ENCODE data around the gene OSGIN1. TPM values are rescaled to one million over a fixed set of nuclear protein-coding genes. Genes with fewer than 3 reads are reported as not detected.

OSGIN1 gene
- polyA plus RNA-seq, 1 experiment = 6.2 TPM

GRCh38 chr16:83989300-83989699, 36.3 kb downstream of the OSGIN1 start:
- CTCF ChIA-PET = interaction anchor here (1.8 kb wide), 1 partner anchor 76 kb away, joined by 6 read pairs; no protein-coding TSS in a partner anchor

GRCh38 chr16:83990492-83990891, 37.5 kb downstream of the OSGIN1 start:
- Histone ChIP-seq H3K27me3 (ENCODE audit: control insufficient read depth, insufficient read depth, low read length) (peaks cover 16% of the 10 kb centered on the region), H3K9me3 (ENCODE audit: control insufficient read depth, insufficient read depth, low read length) (no peaks in the 10 kb centered on the region), H3K27ac (ENCODE audit: low read depth, low read length) (no peak overlapping the region), H3K4me3 (ENCODE audit: low read depth, low read length) (no peak overlapping the region)
- TF ChIP-seq CTCF (IDR thresholded peaks at IDR 0.05; ENCODE audit: low read depth, low read length) = no peak
- ChIA-PET POLR2A (no interaction called here), CTCF (interaction anchor here (0.8 kb wide), 2 partner anchors 73 to 75 kb away, joined by 4 read pairs; no protein-coding TSS in a partner anchor)
- no peak for DNase-seq (ENCODE audit: low read depth, low spot score)

More at GRCh38 chr16:83989300-83989699, 36.3 kb downstream of the OSGIN1 start:
- Histone ChIP-seq H3K27ac (ENCODE audit: low read depth, low read length) (no peak overlapping the region), H3K27me3 (ENCODE audit: control insufficient read depth, insufficient read depth, low read length) (peaks cover 18% of the 10 kb centered on the region), H3K9me3 (ENCODE audit: control insufficient read depth, insufficient read depth, low read length) (no peaks in the 10 kb centered on the region), H3K4me3 (ENCODE audit: low read depth, low read length) (no peak overlapping the region)
- TF ChIP-seq CTCF (IDR thresholded peaks at IDR 0.05; ENCODE audit: low read depth, low read length) = no peak
- no peak for DNase-seq (ENCODE audit: low read depth, low spot score)
- POLR2A ChIA-PET = no interaction called here

GRCh38 chr16:83992624-83993023, 39.6 kb downstream of the OSGIN1 start:
- Histone ChIP-seq H3K27ac (ENCODE audit: low read depth, low read length) (no peak overlapping the region), H3K4me3 (ENCODE audit: low read depth, low read length) (no peak overlapping the region), H3K27me3 (ENCODE audit: control insufficient read depth, insufficient read depth, low read length) (peaks cover 5% of the 10 kb centered on the region), H3K9me3 (ENCODE audit: control insufficient read depth, insufficient read depth, low read length) (no peaks in the 10 kb centered on the region; the same call in 1 of the 2 replicates)
- peak; percentile 11 for DNase-seq (ENCODE audit: low read depth, low spot score)
- ChIA-PET CTCF (interaction anchor here (1.1 to 3.6 kb wide), 2 partner anchors 70 to 73 kb away, joined by 3 to 20 read pairs; no protein-coding TSS in a partner anchor), POLR2A (no interaction called here)
- no peak for TF ChIP-seq CTCF (IDR thresholded peaks at IDR 0.05; ENCODE audit: low read depth, low read length)

GRCh38 chr16:83994087-83994486, 41.0 kb downstream of the OSGIN1 start:
- TF ChIP-seq CTCF (IDR thresholded peaks at IDR 0.05; ENCODE audit: low read depth, low read length) = no peak
- CTCF ChIA-PET = interaction anchor here (0.7 to 3.6 kb wide), 2 partner anchors 69 to 72 kb away, joined by 4 to 20 read pairs; no protein-coding TSS in a partner anchor

GRCh38 chr16:83994703-83995102, 41.7 kb downstream of the OSGIN1 start:
- no peaks in the 10 kb centered on the region; the same call in 1 of the 2 replicates for H3K9me3 ChIP-seq (ENCODE audit: control insufficient read depth, insufficient read depth, low read length)
- DNase-seq (ENCODE audit: low read depth, low spot score) = no peak
- ChIA-PET POLR2A (interaction anchor here (0.6 kb wide), 1 partner anchor 53 kb away, joined by 7 read pairs; no protein-coding TSS in a partner anchor), CTCF (interaction anchor here (0.6 to 3.6 kb wide), 3 partner anchors 69 to 154 kb away, joined by 3 to 20 read pairs (median 11); no protein-coding TSS in a partner anchor)
- TF ChIP-seq CTCF (IDR thresholded peaks at IDR 0.05; ENCODE audit: low read depth, low read length) = no peak
- no peak overlapping the region for H3K4me3 ChIP-seq (ENCODE audit: low read depth, low read length)
- H3K27ac ChIP-seq (ENCODE audit: low read depth, low read length) = no peak overlapping the region
- H3K27me3 ChIP-seq (ENCODE audit: control insufficient read depth, insufficient read depth, low read length) = no peaks in the 10 kb centered on the region

More at GRCh38 chr16:83994087-83994486, 41.0 kb downstream of the OSGIN1 start:
- Histone ChIP-seq H3K4me3 (ENCODE audit: low read depth, low read length) (no peak overlapping the region), H3K9me3 (ENCODE audit: control insufficient read depth, insufficient read depth, low read length) (no peaks in the 10 kb centered on the region; the same call in 1 of the 2 replicates), H3K27me3 (ENCODE audit: control insufficient read depth, insufficient read depth, low read length) (peaks cover 3% of the 10 kb centered on the region), H3K27ac (ENCODE audit: low read depth, low read length) (peak overlapping the region; percentile 11)
- DNase-seq (ENCODE audit: low read depth, low spot score) = peak; percentile 61
- POLR2A ChIA-PET = no interaction called here
